ENCODE results near the gene COPE. TPM values are rescaled to one million over a fixed set of nuclear protein-coding genes. Genes with fewer than 3 reads are reported as not detected.
"Not testable (repeated sequence)": the region's sequence is repeated elsewhere in the genome, so short reads cannot be mapped to it uniquely, and the experiment has no call there.

COPE gene
- total RNA-seq, 1 donor from 2014 or later: 95.2 TPM

DNA sequence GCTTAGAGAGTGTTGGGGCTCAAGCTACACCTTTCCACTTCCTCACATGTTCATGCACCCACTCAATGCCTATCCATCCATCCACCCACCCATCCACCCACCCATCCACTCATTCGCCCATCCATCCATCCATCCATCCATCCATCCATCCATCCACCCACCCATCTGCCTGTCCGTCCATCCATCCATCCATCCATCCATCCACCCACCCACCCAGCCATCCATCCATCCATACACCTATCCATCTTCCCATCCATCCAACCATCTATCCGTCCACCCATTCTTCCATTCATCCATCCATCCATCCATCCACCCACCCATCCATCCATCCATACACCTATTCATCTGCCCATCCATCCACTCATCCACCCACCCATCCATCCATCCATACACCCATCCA lies 34.9 kb upstream of the COPE start:
- Histone ChIP-seq H4K20me1 (ENCODE audit: low read depth) (no peaks in the 10 kb centered on the region), H3F3A (ENCODE audit: low read depth) (no peaks in the 10 kb centered on the region), H2AFZ (replicated peaks) (no peak overlapping the region), H3K79me2 (ENCODE audit: low read depth) (no peaks in the 10 kb centered on the region), H3K4me3 (no peak overlapping the region), H3K9me3 (ENCODE audit: low read depth) (no peaks in the 10 kb centered on the region), H3K9ac (no peak overlapping the region), H3K27me3 (no peaks in the 10 kb centered on the region), H3K4me1 (no peaks in the 10 kb centered on the region), H3K27ac (no peak overlapping the region), H3K36me3 (no peaks in the 10 kb centered on the region), H3K4me2 (no peak overlapping the region)
- Mint-ChIP-seq H3K27me3 (ENCODE audit: insufficient read depth, low read depth) (peaks cover 4% of the 10 kb centered on the region), H3K4me1 (no peaks in the 10 kb centered on the region), H3K9me3 (no peaks in the 10 kb centered on the region), H3K27ac (no peak overlapping the region), H3K36me3 (no peaks in the 10 kb centered on the region), H3K4me3 (peak overlapping the region; percentile 44)
- no peak for TF ChIP-seq EZH2phosphoT487 (IDR thresholded peaks at IDR 0.05)
- TF ChIP-seq, protein P1, sequence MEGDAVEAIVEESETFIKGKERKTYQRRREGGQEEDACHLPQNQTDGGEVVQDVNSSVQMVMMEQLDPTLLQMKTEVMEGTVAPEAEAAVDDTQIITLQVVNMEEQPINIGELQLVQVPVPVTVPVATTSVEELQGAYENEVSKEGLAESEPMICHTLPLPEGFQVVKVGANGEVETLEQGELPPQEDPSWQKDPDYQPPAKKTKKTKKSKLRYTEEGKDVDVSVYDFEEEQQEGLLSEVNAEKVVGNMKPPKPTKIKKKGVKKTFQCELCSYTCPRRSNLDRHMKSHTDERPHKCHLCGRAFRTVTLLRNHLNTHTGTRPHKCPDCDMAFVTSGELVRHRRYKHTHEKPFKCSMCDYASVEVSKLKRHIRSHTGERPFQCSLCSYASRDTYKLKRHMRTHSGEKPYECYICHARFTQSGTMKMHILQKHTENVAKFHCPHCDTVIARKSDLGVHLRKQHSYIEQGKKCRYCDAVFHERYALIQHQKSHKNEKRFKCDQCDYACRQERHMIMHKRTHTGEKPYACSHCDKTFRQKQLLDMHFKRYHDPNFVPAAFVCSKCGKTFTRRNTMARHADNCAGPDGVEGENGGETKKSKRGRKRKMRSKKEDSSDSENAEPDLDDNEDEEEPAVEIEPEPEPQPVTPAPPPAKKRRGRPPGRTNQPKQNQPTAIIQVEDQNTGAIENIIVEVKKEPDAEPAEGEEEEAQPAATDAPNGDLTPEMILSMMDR (IDR thresholded peaks at IDR 0.05): no peak
- no peak for TF ChIP-seq EZH2 (IDR thresholded peaks at IDR 0.05)
- no peak for DNase-seq (ENCODE audit: low spot score)

DNA sequence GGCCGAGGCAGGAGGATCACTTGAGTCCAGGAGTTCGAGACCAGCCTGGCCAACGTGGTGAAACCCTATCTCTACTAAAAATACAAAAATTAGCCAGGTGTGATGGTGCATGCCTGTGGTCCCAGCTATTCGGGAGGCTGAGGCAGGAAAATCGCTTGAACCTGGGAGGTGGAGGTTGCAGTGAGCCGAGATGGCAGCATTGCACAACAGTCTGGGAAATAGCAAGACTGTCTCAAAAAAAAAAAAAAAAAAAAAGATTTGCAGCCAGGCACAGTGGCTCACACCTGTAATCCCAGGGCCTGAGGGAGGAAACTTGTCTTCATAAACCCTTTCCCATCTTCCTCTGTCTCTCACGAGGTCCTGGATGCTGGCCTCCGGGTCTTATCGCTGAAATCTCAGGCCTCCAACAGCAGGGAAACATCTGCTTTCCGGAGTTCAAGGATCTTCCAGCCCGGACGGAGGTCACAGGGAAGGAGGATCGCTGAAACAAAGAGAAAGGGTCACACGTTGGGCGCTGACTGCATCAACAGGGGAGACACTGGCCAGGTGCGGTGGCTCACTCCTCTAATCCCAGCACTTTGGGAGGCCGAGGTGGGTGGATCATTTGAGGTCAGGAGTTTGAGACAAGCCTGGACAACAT lies 33.3 kb upstream of the COPE start:
- not testable (repeated sequence) for H2AFZ ChIP-seq (replicated peaks); H3K36me3 Mint-ChIP-seq; H3K4me2 ChIP-seq; H3K27ac Mint-ChIP-seq; H3K36me3 ChIP-seq; H3F3A ChIP-seq (ENCODE audit: low read depth); H3K27ac ChIP-seq; H3K27me3 ChIP-seq; H3K4me3 Mint-ChIP-seq; DNase-seq (ENCODE audit: low spot score); H3K27me3 Mint-ChIP-seq (ENCODE audit: insufficient read depth, low read depth); H4K20me1 ChIP-seq (ENCODE audit: low read depth); H3K9me3 Mint-ChIP-seq; H3K9ac ChIP-seq; H3K4me1 Mint-ChIP-seq; H3K79me2 ChIP-seq (ENCODE audit: low read depth); H3K4me3 ChIP-seq; H3K4me1 ChIP-seq; H3K9me3 ChIP-seq (ENCODE audit: low read depth)

GRCh38 chr19:18951721-18952281 lies 32.6 kb upstream of the COPE start:
- no peak overlapping the region for H3K4me3 Mint-ChIP-seq

DNA sequence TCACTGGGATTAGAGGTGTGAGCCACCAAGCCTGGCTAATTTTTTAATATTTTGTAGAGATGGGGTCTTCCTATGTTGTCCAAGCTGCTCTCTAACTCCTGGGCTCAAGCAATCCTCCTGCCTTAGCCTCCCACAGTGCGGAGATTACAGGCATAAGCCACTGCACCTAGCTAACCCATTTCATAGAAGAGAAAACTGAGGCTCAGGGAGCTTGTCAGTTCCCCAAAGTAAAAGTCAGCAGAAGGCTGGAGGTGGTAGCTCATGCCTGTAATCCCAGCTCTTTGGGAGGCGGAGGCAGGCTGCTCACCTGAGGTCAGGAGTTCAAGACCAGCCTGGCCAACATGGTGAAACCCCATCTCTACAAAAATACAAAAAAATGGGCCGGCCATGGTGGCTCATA lies 30.7 kb upstream of the COPE start:
- Histone ChIP-seq H4K20me1 (ENCODE audit: low read depth) (no peaks in the 10 kb centered on the region), H3K4me2 (no peak overlapping the region), H3F3A (ENCODE audit: low read depth) (no peaks in the 10 kb centered on the region), H3K36me3 (no peaks in the 10 kb centered on the region), H3K9ac (no peak overlapping the region), H3K4me3 (no peak overlapping the region), H3K4me1 (no peaks in the 10 kb centered on the region), H3K79me2 (ENCODE audit: low read depth) (no peaks in the 10 kb centered on the region), H3K27me3 (no peaks in the 10 kb centered on the region), H3K9me3 (ENCODE audit: low read depth) (no peaks in the 10 kb centered on the region), H2AFZ (replicated peaks) (no peak overlapping the region), H3K27ac (no peak overlapping the region)
- H3K9me3 Mint-ChIP-seq: peaks cover 3% of the 10 kb centered on the region
- no peak overlapping the region for H3K27ac Mint-ChIP-seq
- no peak for DNase-seq (ENCODE audit: low spot score)
- H3K36me3 Mint-ChIP-seq: no peaks in the 10 kb centered on the region
- H3K4me3 Mint-ChIP-seq: no peak overlapping the region
- TF ChIP-seq, protein P1 (IDR thresholded peaks at IDR 0.05): no peak
- TF ChIP-seq EZH2phosphoT487 (IDR thresholded peaks at IDR 0.05): no peak
- no peak for TF ChIP-seq EZH2 (IDR thresholded peaks at IDR 0.05)
- peaks cover 3% of the 10 kb centered on the region for H3K4me1 Mint-ChIP-seq
- peaks cover 4% of the 10 kb centered on the region for H3K27me3 Mint-ChIP-seq (ENCODE audit: insufficient read depth, low read depth)

More at GRCh38 chr19:18951721-18952281, 32.6 kb upstream of the COPE start:
- Histone ChIP-seq H2AFZ (replicated peaks) (no peak overlapping the region), H3K4me1 (no peaks in the 10 kb centered on the region), H3K9me3 (ENCODE audit: low read depth) (no peaks in the 10 kb centered on the region), H3K4me2 (no peak overlapping the region), H3K27me3 (no peaks in the 10 kb centered on the region), H3F3A (ENCODE audit: low read depth) (no peaks in the 10 kb centered on the region), H4K20me1 (ENCODE audit: low read depth) (no peaks in the 10 kb centered on the region), H3K9ac (no peak overlapping the region), H3K27ac (no peak overlapping the region), H3K36me3 (no peaks in the 10 kb centered on the region), H3K79me2 (ENCODE audit: low read depth) (no peaks in the 10 kb centered on the region), H3K4me3 (no peak overlapping the region)
- no peak for DNase-seq (ENCODE audit: low spot score)
- H3K4me1 Mint-ChIP-seq: no peaks in the 10 kb centered on the region
- H3K27me3 Mint-ChIP-seq (ENCODE audit: insufficient read depth, low read depth): peaks cover 4% of the 10 kb centered on the region
- H3K36me3 Mint-ChIP-seq: no peaks in the 10 kb centered on the region
- H3K27ac Mint-ChIP-seq: no peak overlapping the region
- no peak for TF ChIP-seq EZH2 (IDR thresholded peaks at IDR 0.05)
- no peak for TF ChIP-seq EZH2phosphoT487 (IDR thresholded peaks at IDR 0.05)
- TF ChIP-seq, protein P1 (IDR thresholded peaks at IDR 0.05): no peak
- no peaks in the 10 kb centered on the region for H3K9me3 Mint-ChIP-seq

All from neural progenitor cell (in vitro differentiated cells).